GM19397 (cell line): ENCODE results near the gene C15orf61.

ENCODE experiments used
- ATAC-seq: cut with Tn5 transposase; IDR thresholded peaks from one replicate; pipeline ENCODE4 v1.9.1; 2021; ENCODE audit warnings: mild to moderate bottlenecking, moderate library complexity; ENCODE audit not compliant: unreplicated experiment

C15orf61 gene

DNA sequence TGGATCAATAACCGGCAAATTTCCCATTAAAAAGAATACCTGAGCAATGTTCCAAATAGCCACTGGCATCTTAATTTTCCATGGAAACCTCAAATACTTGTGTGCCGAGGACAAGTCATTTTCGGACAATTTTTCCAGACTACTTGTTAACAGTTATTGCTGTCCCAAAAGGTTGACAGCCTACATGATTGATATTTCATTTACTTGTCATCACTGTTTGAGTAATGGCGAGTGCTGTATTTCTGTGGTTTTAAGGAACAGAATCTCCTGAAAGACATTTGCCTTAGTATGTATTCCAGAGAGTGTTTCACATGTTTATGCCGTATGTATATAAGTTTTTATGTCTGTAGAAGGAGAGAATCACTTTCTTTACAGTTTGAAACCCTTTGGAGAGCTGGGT is 58.2 kb downstream of the C15orf61 start:
- ATAC-seq: no peak
